ENCODE results near the gene RNF223. TPM values are rescaled to one million over a fixed set of nuclear protein-coding genes. Genes with fewer than 3 reads are reported as not detected.

The RNF223 gene
- total and polyA plus RNA-seq, 2 of the 13 experiments (the other 11 are each of a cell fraction or from before 2014, with no cell fraction given) = 0.03 TPM; not detected in 1

GRCh38 chr1:1063945-1064831 is 9.9 kb downstream of the RNF223 start (continued):
- TF ChIP-seq ZNF678 (CRISPR knock-in tag; IDR thresholded peaks at IDR 0.05) (peak; percentile 81), ZBTB46 (CRISPR knock-in tag; IDR thresholded peaks at IDR 0.05; ENCODE audit: borderline replicate concordance) (0 out of 2 replicates have a peak, but pooled peaks have one; percentile 62), DR1 (CRISPR knock-in tag; IDR thresholded peaks at IDR 0.05) (no peak), SMARCE1 (IDR thresholded peaks at IDR 0.05; ENCODE audit: borderline replicate concordance) (no peak), AGO1 (IDR thresholded peaks at IDR 0.05; ENCODE audit: low read depth, low read length, poor library complexity, severe bottlenecking) (peak; percentile 81), ZFYVE20 (CRISPR knock-in tag; IDR thresholded peaks at IDR 0.05; ENCODE audit: borderline replicate concordance, low read depth) (no peak), HNRNPLL (IDR thresholded peaks at IDR 0.05; ENCODE audit: low read depth, low read length, poor library complexity, severe bottlenecking) (peak; percentile 57), ELK4 (CRISPR knock-in tag; IDR thresholded peaks at IDR 0.05; ENCODE audit: borderline replicate concordance) (no peak), AKNA (CRISPR knock-in tag; IDR thresholded peaks at IDR 0.05; ENCODE audit: borderline replicate concordance) (no peak), KAT2B (IDR thresholded peaks at IDR 0.05; ENCODE audit: borderline replicate concordance, low read depth, low read length) (no peak), ZNF263 (CRISPR knock-in tag; IDR thresholded peaks at IDR 0.05) (no peak), ZNF430 (CRISPR knock-in tag; IDR thresholded peaks at IDR 0.05) (no peak), PHF8 (CRISPR knock-in tag; IDR thresholded peaks at IDR 0.05) (no peak), ZBTB38 (CRISPR knock-in tag; IDR thresholded peaks at IDR 0.05) (peak; percentile 74), MEIS2 (CRISPR knock-in tag; IDR thresholded peaks at IDR 0.05) (no peak), ZNF276 (CRISPR knock-in tag; IDR thresholded peaks at IDR 0.05; ENCODE audit: low read depth) (no peak; the same call in 1 of the 2 replicates), ZNF7 (CRISPR knock-in tag; IDR thresholded peaks at IDR 0.05) (no peak), ZNF205 (CRISPR knock-in tag; IDR thresholded peaks at IDR 0.05) (no peak), GTF3A (CRISPR knock-in tag; conservative IDR thresholded peaks at IDR 0.05) (no peak), ZMYM3 (CRISPR knock-in tag; IDR thresholded peaks at IDR 0.05) (no peak)

Data from HepG2 (cell line).